Stimulated activated CD4-positive, alpha-beta T cell treated with anti-CD3 and anti-CD28 coated beads, Interleukin-4, amount 100 ng/mL, for 24 hours (primary cell): Measurements from ENCODE around the gene SCN9A.
"Not testable (repeated sequence)": the region's sequence is repeated elsewhere in the genome, so short reads cannot be mapped to it uniquely, and the experiment has no call there.

ENCODE experiments used
- DNase-seq: peaks from one replicate; pipeline ENCODE4 v3.0.0-alpha.2; 2020

Gene SCN9A

DNA sequence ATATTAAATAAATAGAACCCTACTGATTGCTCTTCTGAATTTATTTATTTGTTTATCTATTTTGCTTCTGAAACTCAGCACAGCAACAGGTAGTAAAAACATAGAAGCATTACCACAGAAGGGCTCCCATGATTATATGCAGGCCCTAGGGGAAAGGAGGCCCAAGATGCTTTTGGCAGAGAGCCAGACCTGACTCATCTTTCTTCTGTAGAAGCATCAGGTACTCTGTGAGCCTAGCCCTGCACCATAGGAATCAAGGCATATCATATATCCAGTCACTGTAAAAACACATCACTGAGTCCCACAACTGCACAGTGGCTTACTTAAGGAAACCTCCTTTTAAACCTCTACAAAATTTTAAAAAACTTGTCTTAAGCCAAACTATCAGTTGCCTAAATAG lies 1.8 kb downstream of the SCN9A start:
- no peak for DNase-seq

- no peak for DNase-seq
Observed at GRCh38 chr2:166373539-166373938, 2.2 kb downstream of the SCN9A start.

DNA sequence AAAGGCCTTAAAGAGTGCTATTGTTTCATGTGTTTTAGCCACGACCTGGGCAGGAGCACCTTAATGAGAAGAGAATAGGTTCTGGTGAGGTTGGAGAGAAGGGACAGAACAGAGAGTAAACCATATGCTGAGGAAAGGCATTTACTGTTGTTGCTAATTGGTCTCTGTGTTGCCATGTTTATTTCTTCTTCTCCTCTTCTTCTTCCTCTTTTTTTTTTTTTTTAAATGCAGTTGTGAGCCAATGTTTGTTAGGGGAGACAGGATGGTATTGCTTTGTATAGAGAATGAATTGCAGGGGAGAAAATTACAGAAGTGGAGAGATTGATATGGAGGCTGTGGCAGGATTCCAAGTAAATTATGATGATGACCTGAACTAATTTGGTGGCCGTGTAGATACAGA lies 2.6 kb downstream of the SCN9A start:
- DNase-seq = no peak

DNA sequence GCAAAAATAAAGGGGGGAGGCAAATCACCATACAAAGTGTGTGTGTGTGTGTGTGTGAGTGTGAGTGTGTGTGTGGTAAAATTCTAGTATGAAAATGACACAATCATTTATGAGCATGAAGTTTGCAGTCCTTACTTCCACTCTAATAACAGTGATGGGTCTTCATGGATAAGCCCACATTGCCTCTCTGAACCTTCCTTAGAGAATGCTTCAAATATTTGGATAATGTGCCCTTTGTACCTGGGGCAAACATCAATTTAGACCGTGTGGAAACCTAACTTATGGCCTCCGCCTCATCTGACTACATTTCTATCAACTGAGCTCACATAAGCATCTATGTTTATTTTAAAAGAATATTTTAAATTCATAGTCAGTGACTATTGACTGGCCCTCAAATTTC lies 3.7 kb downstream of the SCN9A start:
- no peak for DNase-seq

DNA sequence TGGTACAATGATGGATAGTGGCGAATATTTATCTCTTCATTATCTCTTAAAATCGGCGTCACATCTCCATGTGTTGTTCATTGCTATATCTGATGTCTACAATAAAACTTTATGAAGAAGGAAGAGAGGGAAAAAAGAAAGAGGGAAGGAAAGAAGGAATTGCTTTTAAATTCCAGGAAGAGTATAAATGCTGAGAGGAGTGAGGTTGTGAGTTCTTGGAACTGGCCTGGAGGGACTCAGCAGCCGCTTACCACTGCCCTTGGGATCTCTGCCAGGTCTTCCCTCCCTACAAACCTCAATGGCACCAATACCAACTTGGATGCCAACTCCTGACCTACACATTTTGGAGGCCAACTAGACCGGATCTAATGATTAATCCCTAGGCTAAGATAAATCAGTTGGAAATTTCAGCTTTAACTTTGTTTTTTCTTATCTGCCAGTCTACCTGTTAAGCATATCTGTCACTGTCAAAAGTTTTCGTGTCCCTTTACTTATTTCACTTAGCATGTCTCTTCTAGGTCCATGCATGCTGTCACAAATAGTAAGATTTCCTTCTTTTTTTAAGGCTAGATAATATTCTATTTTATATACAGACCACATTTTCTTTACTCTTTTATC lies 9.8 kb downstream of the SCN9A start:
- no peak for DNase-seq

- no peak for DNase-seq
Observed at GRCh38 chr2:166365239-166365638, 10.5 kb downstream of the SCN9A start.

GRCh38 chr2:166364476-166365161 lies 11.1 kb downstream of the SCN9A start:
- no peak for DNase-seq

GRCh38 chr2:166361351-166362153 lies 14.2 kb downstream of the SCN9A start:
- no peak for DNase-seq

GRCh38 chr2:166360906-166361305 lies 14.8 kb downstream of the SCN9A start:
- DNase-seq = no peak

DNA sequence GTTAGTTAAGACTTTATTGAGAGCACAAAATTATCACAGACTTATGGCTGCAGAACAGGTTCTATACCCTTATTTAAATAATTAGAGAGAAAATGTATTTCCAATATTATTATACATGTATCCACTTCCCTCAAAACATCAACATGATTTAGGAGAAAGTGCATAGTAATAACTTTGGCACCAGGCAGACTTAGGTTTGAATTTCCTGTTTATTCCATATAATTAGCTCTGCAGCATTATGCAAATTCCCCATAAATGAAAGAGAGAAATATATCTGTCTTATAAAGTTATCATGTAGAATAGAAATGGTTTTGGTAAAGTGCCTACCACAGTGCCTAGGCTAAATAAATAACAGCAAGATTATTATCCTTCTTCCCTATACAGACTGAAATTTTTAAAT lies 15.3 kb downstream of the SCN9A start:
- no peak for DNase-seq

DNA sequence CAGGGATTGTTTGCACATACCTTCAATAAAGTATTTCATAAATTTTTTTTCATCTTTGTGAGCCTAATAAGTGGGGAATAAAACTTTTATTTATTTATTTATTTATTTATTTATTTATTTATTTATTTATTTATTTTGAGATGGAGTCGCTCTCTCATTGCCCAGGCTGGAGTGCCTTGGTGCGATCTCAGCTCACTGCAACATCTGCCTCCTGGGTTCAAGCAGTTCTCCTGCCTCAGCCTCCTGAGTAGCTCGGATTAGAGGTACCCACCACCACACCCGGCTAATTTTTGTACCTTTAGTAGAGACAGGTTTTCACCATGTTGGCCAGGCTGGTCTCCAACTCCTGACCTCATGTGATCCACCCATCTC lies 17.8 kb downstream of the SCN9A start:
- DNase-seq = not testable (repeated sequence)

DNA sequence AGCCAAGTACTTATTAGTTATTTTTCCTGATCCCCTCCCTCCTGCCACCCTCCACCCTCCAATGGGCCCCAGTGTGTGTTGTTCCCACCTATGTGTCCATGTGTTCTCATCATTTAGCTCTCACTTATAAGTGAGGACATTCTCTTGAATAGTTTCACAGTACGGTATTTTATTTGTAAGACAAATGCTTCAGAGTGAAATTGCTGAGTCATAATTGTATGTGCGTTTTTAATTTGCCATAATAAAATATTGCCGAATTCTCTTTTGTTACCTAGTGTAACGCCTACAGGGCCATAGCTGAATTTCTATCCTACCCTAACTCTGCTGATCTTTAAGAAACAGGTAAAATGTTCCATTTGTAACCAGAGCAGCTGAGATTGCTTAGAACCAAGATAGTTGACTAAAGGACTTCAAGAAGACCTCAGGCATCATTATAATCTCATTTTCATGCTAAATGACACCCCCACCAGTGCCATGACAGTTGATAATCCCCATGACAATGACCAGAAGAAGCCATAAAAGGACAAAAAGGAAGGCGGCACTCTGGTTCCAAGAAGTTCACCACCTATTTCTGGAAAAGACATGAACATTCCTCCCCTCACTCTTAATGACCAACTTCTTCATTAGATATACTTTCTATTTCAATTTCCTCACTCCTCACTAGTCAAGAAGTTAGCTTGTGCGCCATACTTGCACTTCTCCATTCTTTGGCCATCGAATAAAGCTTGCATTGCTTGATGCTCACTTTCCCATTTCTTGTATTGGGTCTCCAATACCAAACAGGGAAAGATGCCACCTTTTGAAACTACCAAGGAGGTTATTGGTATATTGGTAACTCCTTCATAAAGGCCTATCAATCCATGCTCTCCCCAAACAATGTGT lies 18.4 kb downstream of the SCN9A start:
- DNase-seq = no peak

DNA sequence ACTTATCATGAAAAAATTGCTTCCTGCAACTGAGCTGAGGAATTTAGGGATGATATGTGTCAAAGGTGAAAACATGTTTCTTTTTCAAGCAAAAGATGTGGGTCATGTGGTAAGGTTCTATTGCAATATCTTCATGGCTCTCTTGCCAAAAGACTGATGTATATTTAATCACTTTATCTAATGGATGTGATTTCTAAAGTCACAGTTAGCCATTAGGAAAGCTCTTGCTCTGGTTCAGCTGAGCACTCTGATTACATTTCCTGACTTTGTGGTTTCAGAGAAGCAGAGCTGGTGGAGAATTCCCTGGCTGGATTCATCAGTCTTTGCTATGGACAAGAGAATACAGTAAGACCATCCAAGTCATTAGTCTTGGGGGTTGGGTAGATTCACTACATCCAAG lies 24.4 kb downstream of the SCN9A start:
- DNase-seq = no peak

GRCh38 chr2:166350525-166350924 lies 25.2 kb downstream of the SCN9A start:
- no peak for DNase-seq

DNA sequence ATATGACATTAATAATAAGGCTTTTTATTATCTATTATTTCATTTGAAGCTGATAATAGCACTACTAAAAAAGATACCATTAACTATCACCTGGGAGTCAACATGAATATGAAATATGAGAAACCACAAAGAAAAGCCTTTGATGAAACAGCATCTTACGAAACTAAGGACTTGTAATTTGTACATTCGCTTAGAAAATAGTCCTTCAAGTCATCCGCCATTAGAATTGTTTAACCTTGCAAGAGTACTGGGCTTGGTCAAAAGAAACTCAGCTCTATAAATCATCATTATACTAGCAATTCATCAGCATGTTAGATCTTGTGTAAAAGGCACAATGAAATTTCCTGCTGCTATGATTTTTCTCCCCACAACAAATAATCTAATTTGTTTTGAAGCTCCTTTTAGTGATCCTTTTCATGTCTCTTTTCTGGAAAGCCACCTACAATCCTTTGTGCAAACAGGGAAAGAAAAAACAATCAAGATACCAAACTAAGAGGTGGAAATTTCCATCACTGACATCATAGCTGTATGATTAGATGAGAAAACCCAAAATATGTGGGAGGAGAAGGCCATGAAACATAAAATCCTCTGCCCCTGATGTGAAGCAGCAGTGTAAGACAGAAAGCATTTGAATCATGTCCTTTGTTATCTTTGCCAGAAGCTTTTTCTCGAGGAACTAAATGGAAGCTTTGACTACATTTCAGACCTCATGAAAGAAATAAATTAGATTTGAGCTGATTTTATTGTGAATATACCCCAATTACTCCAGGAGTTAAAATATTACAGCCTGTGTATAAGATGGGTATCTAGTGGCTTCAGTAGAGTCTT lies 31.2 kb downstream of the SCN9A start:
- DNase-seq = no peak

DNA sequence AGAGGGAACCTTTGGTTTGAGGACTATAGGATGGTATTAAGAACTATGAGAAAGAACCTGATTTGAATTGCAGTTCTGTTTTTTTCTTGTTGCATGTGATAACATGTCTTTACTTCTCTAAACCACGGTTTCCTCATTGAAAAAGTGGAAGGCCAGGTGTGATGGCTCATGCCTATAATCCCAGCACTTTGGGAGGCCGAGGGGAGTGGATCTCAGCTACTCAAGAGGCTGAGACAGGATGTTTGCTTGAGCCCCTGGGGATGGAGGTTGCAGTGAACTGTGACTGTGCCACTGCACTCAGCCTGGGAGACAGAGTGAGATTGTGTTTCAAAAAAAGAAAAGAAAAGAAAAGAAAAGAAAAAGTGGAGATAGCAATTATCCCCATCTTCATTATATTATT lies 32.3 kb downstream of the SCN9A start:
- no peak for DNase-seq

GRCh38 chr2:166341426-166341825 lies 34.3 kb downstream of the SCN9A start:
- no peak for DNase-seq

GRCh38 chr2:166338831-166339339 lies 36.9 kb downstream of the SCN9A start:
- DNase-seq = no peak

- DNase-seq = no peak
Observed at GRCh38 chr2:166337932-166338331, 37.8 kb downstream of the SCN9A start.

DNA sequence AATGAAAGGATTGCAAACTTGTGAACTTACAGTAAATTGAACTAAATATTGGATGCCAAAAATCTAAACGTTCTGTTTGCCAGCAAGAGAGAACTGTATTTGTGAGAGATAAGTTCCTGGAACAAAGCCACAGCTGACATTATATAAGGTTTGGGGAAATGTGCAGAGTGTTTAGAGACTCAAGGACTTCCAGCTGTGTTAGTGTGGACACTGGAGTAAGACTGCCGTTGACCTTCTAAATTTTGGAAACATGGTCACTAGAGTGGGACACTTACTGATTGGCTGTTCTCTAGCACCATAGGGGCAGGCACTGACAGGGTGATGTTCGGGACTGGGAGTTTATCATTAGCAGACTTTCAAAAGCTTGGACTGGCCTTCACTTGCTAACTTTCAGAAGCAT lies 40.5 kb downstream of the SCN9A start:
- no peak for DNase-seq

- no peak for DNase-seq
Observed at GRCh38 chr2:166334805-166335204, 40.9 kb downstream of the SCN9A start.

DNA sequence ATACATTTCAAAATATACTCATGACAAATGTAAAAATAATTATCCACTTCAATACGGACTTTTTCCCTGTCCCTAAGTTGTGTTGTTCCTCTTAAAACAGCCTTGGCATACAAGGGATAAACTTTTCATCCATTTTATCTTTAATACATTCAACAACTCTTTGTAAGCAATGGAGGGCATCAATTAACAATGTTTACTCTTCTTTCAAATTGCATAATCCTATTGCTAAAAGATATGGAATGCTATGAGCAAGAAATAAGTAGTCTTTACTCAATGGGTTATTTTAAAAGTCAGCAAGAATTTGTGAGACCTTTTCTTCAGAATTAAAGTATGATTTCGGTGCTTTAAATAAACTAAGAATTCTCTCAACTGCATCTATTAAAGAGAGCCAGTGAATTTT lies 41.9 kb downstream of the SCN9A start:
- no peak for DNase-seq
